ENCODE measurements around the gene MAP2K5.

MAP2K5 gene

GRCh38 chr15:67843571-67844387 is 301.3 kb downstream of the MAP2K5 start:
- DNase-seq, result no peak

GRCh38 chr15:67845974-67846373 is 303.5 kb downstream of the MAP2K5 start:
- no peak for DNase-seq

DNA sequence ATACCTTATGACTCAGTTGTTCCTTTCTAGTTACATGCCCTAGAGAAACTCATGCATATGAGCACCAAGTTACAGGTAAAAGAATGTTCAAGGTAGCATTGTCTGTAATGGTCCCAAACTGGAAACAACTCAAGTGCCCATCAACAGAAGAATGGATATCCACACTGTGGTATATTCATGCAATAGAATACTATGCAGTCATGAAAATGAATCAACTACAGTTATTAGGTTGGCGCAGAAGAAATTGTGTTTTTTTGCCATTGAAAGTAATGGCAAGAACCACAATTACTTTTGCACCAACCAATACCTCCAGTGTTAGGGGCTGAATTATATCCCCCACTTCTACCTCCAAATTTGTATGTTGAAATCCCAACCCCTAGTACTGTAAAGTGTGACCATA is 307.0 kb downstream of the MAP2K5 start:
- DNase-seq, result no peak

- DNase-seq, result no peak
These were observed 307.8 kb downstream of the MAP2K5 start for GRCh38 chr15:67850336-67850735.

DNA sequence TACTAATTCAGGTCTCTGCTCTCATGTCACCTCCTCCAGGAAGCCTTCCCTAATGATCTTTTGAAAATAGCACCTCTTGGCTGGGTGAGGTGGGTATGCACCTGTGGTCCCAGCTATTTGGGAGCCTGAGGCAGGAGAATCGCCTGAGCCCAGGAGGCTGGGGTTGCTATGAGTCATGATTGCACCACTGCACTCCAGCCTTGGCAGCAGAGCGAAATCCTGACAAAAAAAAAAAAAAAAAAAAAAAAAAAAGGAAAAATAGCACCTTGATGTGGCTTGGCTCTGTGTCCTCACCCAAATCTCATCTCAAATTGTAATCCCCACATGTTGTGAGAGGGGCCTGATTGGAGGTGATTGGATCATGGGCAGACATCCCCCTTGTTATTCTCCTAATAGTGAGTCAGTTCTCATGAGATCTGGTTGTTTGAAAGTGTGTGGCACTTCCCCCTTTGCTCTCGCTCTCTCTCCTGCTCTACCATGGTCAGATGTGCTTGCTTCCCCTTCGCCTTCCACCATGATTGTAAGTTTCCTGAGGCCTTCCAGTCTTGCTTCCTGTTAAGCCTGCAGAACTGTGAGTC is 308.6 kb downstream of the MAP2K5 start:
- no peak for DNase-seq

GRCh38 chr15:67852418-67852817 is 309.9 kb downstream of the MAP2K5 start:
- DNase-seq, result no peak

GRCh38 chr15:67853454-67853853 is 311.0 kb downstream of the MAP2K5 start:
- no peak for DNase-seq

DNA sequence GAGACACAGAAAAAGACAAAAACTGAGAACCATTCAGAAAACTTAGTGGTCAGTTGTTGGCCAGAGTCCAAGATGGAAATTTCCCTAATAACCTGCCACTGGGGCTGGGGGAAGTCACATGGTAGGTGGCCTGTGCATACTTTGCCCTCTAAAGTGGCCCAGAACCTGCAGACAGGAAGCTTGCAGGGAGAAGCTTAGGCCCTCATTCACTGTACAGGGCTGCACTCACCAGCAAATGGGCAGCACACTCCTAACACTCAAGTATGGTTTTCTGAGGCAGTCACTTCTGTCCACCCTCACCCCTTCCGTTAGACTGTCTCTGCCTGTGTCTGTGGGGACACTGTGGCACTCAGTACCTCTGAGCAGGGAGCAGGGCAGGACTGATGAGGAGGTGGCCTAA is 311.9 kb downstream of the MAP2K5 start:
- no peak for DNase-seq

GRCh38 chr15:67855842-67856241 is 313.3 kb downstream of the MAP2K5 start:
- no peak for DNase-seq

Measured in activated gamma-delta T cell (primary cell).